Duodenal mucosa (tissue), 2 donors: Measurements from ENCODE around the gene BCL3.

Experiments
- H3K27ac ChIP-seq: one replicate; pipeline ENCODE4 v1.7.0; 2013; ENCODE audit warnings: low read depth, low read length
- H3K27me3 ChIP-seq, 2 donors: one replicate each; pipeline ENCODE4 v1.7.0; 2013; ENCODE audit warnings: low read length in 2 of 2, control low read depth in 1 of 2; ENCODE audit not compliant: insufficient read depth in 2 of 2, control insufficient read depth in 1 of 2
- H3K36me3 ChIP-seq, 2 donors: one replicate each; pipeline ENCODE4 v1.7.0; 2013; ENCODE audit warnings: low read length in 2 of 2, control low read depth in 1 of 2; ENCODE audit not compliant: insufficient read depth in 2 of 2, control insufficient read depth in 1 of 2
- H3K4me1 ChIP-seq, 2 donors: one replicate each; pipeline ENCODE4 v1.7.0; 2013; ENCODE audit warnings: low read length in 2 of 2, control low read depth in 1 of 2; ENCODE audit not compliant: insufficient read depth in 2 of 2, control insufficient read depth in 1 of 2
- H3K4me3 ChIP-seq, 2 donors: one replicate each; pipeline ENCODE4 v1.7.0; 2013; ENCODE audit warnings: low read length in 2 of 2, low read depth in 1 of 2
- H3K9ac ChIP-seq, 2 donors: one replicate each; pipeline ENCODE4 v1.7.0; 2013; ENCODE audit warnings: low read length in 2 of 2, low read depth in 1 of 2
- H3K9me3 ChIP-seq, 2 donors: one replicate each; pipeline ENCODE4 v1.7.0; 2013; ENCODE audit warnings: low read length in 2 of 2, control low read depth in 1 of 2; ENCODE audit not compliant: control insufficient read depth in 1 of 2

BCL3 gene

GRCh38 chr19:44731081-44731480 is 17.4 kb upstream of the BCL3 start:
- Histone ChIP-seq H3K36me3 (no peaks in the 10 kb centered on the region), H3K9me3 (no peaks in the 10 kb centered on the region), H3K27me3 (no peaks in the 10 kb centered on the region), H3K27ac (no peak overlapping the region), H3K4me3 (no peak overlapping the region), H3K4me1 (peaks cover 2 to 11% of the 10 kb centered on the region in 2 donors), H3K9ac (no peak overlapping the region)

- no peak overlapping the region for H3K4me3 ChIP-seq
- no peaks in the 10 kb centered on the region for H3K36me3 ChIP-seq
- no peak overlapping the region for H3K27ac ChIP-seq
- no peaks in the 10 kb centered on the region for H3K27me3 ChIP-seq
- no peak overlapping the region for H3K9ac ChIP-seq
- peaks cover 0 to 11% of the 10 kb centered on the region in 2 donors for H3K4me1 ChIP-seq
- no peaks in the 10 kb centered on the region for H3K9me3 ChIP-seq
Measured at GRCh38 chr19:44731622-44732021, 16.9 kb upstream of the BCL3 start.

DNA sequence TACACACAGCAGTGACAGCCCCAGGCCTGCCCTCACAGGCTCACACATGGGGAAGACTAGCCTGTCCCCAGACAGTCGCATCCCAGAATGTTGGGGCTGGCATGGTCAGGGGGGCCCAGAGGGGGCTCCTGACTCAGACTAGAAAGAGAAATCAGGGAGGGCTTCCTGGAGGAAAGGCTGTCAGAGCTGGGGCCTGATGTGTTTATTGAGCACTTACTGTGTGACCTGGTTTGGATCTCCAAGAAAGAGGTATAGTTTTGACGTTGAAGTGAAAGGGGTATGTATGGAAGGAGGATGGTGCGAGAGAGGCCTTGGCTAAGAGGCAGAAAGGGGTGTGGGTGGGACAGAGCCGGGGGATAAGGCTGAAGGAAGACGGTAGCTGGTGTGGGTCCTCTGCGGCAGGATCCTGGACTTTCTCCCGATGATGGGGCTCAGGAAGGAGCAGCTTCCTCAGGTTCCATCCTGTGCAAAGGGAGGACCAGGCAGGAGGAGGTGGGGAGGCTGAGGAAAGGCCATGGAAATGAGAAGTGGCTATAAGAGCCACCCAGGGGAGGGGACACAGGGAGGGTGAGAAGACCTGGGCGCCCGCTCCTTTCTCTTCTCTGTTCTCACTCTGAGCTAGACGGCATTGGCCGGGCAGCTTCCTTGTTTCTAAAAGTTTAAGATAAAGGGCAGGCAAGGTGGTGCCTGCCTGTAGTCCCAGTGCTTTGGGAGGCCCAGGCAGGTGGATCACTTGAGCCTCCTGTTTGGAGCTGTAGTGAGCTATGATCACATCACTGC is 16.1 kb upstream of the BCL3 start:
- H3K9ac ChIP-seq: no peak overlapping the region
- H3K4me1 ChIP-seq: peaks cover 0 to 14% of the 10 kb centered on the region in 2 donors
- no peaks in the 10 kb centered on the region for H3K9me3 ChIP-seq
- H3K4me3 ChIP-seq: no peak overlapping the region
- H3K27me3 ChIP-seq: no peaks in the 10 kb centered on the region
- H3K36me3 ChIP-seq: no peaks in the 10 kb centered on the region
- no peak overlapping the region for H3K27ac ChIP-seq

- Histone ChIP-seq H3K27ac (no peak overlapping the region), H3K4me1 (peaks cover 11 to 32% of the 10 kb centered on the region in 2 donors), H3K9me3 (no peaks in the 10 kb centered on the region), H3K36me3 (no peaks in the 10 kb centered on the region), H3K27me3 (no peaks in the 10 kb centered on the region), H3K4me3 (no peak overlapping the region), H3K9ac (no peak overlapping the region)
Measured at GRCh38 chr19:44734357-44734756, 14.2 kb upstream of the BCL3 start.

DNA sequence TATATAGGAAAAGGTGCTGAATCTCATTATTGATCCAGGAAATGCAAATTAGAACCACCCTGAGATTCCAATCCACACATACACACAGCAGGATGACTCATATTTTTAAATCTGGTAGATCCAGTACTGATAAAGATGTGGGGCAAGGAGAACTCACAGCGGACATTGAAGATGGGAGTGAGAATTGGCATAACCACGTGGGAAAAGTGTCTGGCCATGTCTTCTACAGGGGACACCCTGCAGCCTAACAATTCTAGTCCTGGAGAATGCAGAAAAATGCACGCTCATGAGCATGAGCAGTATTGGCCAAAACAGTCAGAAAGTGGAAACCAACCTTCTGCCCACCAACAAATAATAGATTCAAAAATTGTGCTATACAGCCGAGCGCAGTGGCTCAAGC is 13.5 kb upstream of the BCL3 start:
- Histone ChIP-seq H3K4me3 (no peak overlapping the region), H3K27ac (no peak overlapping the region), H3K9ac (no peak overlapping the region), H3K27me3 (no peaks in the 10 kb centered on the region), H3K9me3 (no peaks in the 10 kb centered on the region), H3K4me1 (peaks cover 11 to 32% of the 10 kb centered on the region in 2 donors), H3K36me3 (no peaks in the 10 kb centered on the region)

- H3K4me3 ChIP-seq: no peak overlapping the region
- H3K9ac ChIP-seq: no peak overlapping the region
- peaks cover 28 to 41% of the 10 kb centered on the region in 2 donors for H3K4me1 ChIP-seq
- no peaks in the 10 kb centered on the region for H3K9me3 ChIP-seq
- no peaks in the 10 kb centered on the region for H3K36me3 ChIP-seq
- H3K27ac ChIP-seq: no peak overlapping the region
- H3K27me3 ChIP-seq: no peaks in the 10 kb centered on the region
Measured at GRCh38 chr19:44737238-44738071, 11.1 kb upstream of the BCL3 start.

DNA sequence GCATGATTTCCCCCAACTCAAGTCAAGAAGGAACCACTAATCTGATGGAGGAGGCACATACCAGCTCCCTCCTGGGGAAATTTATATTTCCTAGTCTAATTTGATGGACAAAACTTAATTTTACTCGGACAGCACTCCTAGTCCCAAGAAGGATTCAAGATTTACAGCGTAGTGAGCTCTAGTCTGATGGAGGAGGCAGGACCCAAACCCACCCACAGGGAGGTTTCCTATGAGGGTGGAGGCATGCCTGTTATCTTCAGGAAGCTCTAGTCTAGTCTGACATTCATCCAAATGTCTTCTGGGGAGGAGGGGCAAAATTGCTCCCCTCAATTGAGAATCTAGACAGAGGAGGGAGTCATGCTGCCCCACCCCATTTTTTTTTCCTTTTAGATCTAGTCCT is 10.4 kb upstream of the BCL3 start:
- no peaks in the 10 kb centered on the region for H3K27me3 ChIP-seq
- peaks cover 35 to 47% of the 10 kb centered on the region in 2 donors for H3K4me1 ChIP-seq
- H3K9me3 ChIP-seq: no peaks in the 10 kb centered on the region
- no peak overlapping the region for H3K4me3 ChIP-seq
- no peaks in the 10 kb centered on the region for H3K36me3 ChIP-seq
- no peak overlapping the region for H3K27ac ChIP-seq
- H3K9ac ChIP-seq: no peak overlapping the region

DNA sequence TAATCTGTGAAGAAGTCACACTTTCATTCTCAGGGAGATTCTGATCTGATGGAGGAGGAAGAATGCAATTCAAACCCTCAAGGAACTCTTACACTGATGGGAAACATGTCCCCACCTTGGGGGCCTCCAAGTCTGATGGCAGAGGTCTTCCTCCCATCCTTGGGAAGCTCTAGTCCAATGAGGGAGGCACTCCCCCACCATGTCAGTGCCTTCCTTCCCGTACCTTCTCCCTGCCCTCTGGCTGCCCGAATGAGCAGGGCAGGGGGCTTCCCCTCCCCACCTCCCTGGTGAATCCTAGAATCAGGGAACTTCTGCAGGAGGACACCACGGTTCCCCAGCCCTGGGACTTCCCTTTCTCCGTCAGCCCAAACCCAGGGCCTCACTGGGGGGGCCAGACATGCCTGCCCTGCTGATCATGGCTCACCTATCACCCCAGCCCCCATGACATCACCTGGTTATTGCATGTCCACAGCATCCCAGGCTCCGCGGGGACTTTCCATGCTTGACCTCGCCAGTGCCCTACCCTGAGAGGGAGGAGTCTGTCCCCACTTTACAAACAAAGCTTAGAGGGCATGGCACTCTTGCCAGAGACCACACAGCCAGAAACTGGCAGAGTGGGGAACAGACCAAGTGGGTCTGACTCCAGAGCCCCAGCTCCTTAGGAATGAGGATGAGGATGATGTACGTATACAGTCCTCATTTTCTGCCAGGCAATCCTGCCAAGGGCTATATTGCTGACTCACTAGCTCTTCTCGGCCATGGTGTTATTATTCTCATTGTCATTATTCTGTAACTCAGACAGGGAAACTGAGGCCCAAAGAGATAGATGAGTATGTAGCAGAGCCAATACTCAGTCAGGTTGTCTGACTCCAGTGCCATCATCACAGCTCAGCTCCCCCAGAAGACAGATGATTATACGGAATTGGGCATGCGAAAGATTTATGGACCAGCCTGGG is 9.6 kb upstream of the BCL3 start:
- no peak overlapping the region for H3K4me3 ChIP-seq
- H3K27me3 ChIP-seq: no peaks in the 10 kb centered on the region
- H3K4me1 ChIP-seq: peaks cover 40 to 49% of the 10 kb centered on the region in 2 donors
- H3K27ac ChIP-seq: no peak overlapping the region
- no peaks in the 10 kb centered on the region for H3K9me3 ChIP-seq
- H3K36me3 ChIP-seq: no peaks in the 10 kb centered on the region
- H3K9ac ChIP-seq: peak overlapping the region in 1 of 2 donors; percentile 25

- no peak overlapping the region for H3K4me3 ChIP-seq
- H3K9me3 ChIP-seq: no peaks in the 10 kb centered on the region
- H3K4me1 ChIP-seq: peaks cover 49 to 53% of the 10 kb centered on the region in 2 donors
- no peaks in the 10 kb centered on the region for H3K27me3 ChIP-seq
- H3K27ac ChIP-seq: no peak overlapping the region
- H3K9ac ChIP-seq: peak overlapping the region in 1 of 2 donors; percentile 7
- no peaks in the 10 kb centered on the region for H3K36me3 ChIP-seq
Measured at GRCh38 chr19:44740351-44740824, 8.1 kb upstream of the BCL3 start.
